ENCODE data around the gene TOR1AIP1.
"Not testable (repeated sequence)": the region's sequence is repeated elsewhere in the genome, so short reads cannot be mapped to it uniquely, and the experiment has no call there.

TOR1AIP1 gene

GRCh38 chr1:179882253-179883039 is at the start of gene TOR1AIP1:
Gene TOR1AIP1, plus strand, starts transcription at chr1:179882285. Its CDS starts 218 bp downstream, at chr1:179882503.
- peak; percentile 94 for DNase-seq

GRCh38 chr1:179836686-179837445 is 45.2 kb upstream of the TOR1AIP1 start:
- DNase-seq: not testable (repeated sequence)

- DNase-seq: no peak
These were observed 42.0 kb upstream of the TOR1AIP1 start for GRCh38 chr1:179840107-179840506.

GRCh38 chr1:179848233-179848632 is 33.9 kb upstream of the TOR1AIP1 start:
- no peak for DNase-seq

GRCh38 chr1:179853102-179853501 is 29.0 kb upstream of the TOR1AIP1 start:
- DNase-seq: no peak

- not testable (repeated sequence) for DNase-seq
These were observed 26.3 kb upstream of the TOR1AIP1 start for GRCh38 chr1:179855831-179856230.

GRCh38 chr1:179856296-179856695 is 25.8 kb upstream of the TOR1AIP1 start:
- DNase-seq: no peak

GRCh38 chr1:179857009-179857408 is 25.1 kb upstream of the TOR1AIP1 start:
- DNase-seq: no peak

GRCh38 chr1:179860652-179861051 is 21.4 kb upstream of the TOR1AIP1 start:
- DNase-seq: no peak

GRCh38 chr1:179865377-179865776 is 16.7 kb upstream of the TOR1AIP1 start:
- no peak for DNase-seq

GRCh38 chr1:179866616-179867015 is 15.5 kb upstream of the TOR1AIP1 start:
- no peak for DNase-seq

GRCh38 chr1:179867493-179868330 is 14.4 kb upstream of the TOR1AIP1 start:
- DNase-seq: no peak

GRCh38 chr1:179870870-179871269 is 11.2 kb upstream of the TOR1AIP1 start:
- no peak for DNase-seq

- DNase-seq: no peak
These were observed 10.1 kb upstream of the TOR1AIP1 start for GRCh38 chr1:179871940-179872339.

- no peak for DNase-seq
These were observed 9.5 kb upstream of the TOR1AIP1 start for GRCh38 chr1:179872558-179872957.

- no peak for DNase-seq
These were observed 8.6 kb upstream of the TOR1AIP1 start for GRCh38 chr1:179873438-179873851.

- no peak for DNase-seq
These were observed 6.3 kb upstream of the TOR1AIP1 start for GRCh38 chr1:179875596-179876299.

GRCh38 chr1:179876300-179876715 is 5.8 kb upstream of the TOR1AIP1 start:
- no peak for DNase-seq

GRCh38 chr1:179877586-179878265 is 4.4 kb upstream of the TOR1AIP1 start, which contains the start of gene TOR1AIP2:
Gene TOR1AIP2, minus strand, starts transcription at chr1:179877803. Its CDS starts 25,138 bp downstream, at chr1:179852665.
- peak; percentile 82 for DNase-seq

- DNase-seq: no peak
These were observed 2.3 kb upstream of the TOR1AIP1 start for GRCh38 chr1:179879797-179880196.

- DNase-seq: no peak
These were observed 338 bp upstream of the TOR1AIP1 start for GRCh38 chr1:179881642-179882252.

All from activated CD4-positive, CD25-positive, alpha-beta regulatory T cell treated with anti-CD3 and anti-CD28 coated beads, Interleukin-2, amount 50 U/mL, for 72 hours (primary cell).